Endometrial microvascular endothelial cells (primary cell): ENCODE measurements around the gene ACVRL1. TPM values are rescaled to one million over a fixed set of nuclear protein-coding genes. Genes with fewer than 3 reads are reported as not detected.

ENCODE experiments used
- in situ Hi-C: cut with HindIII; loops from 2 replicates; pipeline ENCODE4 v1.10.0; 2017; ENCODE audit warnings: low sequenced_read_pairs, low pct_unique_long_range_greater_than_20kb; ENCODE audit errors: inconsistent ontology term
- total RNA-seq: library from RNA; depleted of rRNA; stranded (reverse); fragments of >200 nt; gene quantifications from one replicate; pipeline ENCODE4 v1.2.3, GENCODE V29; 2015; ENCODE audit errors: inconsistent ontology term

ACVRL1 gene
- total RNA-seq, 1 donor from 2014 or later = 415 TPM

- in situ Hi-C loops = no loop called here
Observed at GRCh38 chr12:51926064-51926632, 18.8 kb downstream of the ACVRL1 start.

- in situ Hi-C loops = no loop called here
Observed at GRCh38 chr12:51926718-51927117, 19.4 kb downstream of the ACVRL1 start.

- in situ Hi-C loops = no loop called here
Observed at GRCh38 chr12:51932218-51933076, 25.1 kb downstream of the ACVRL1 start.

GRCh38 chr12:51934080-51934479 is 26.8 kb downstream of the ACVRL1 start:
- in situ Hi-C loops = no loop called here

- in situ Hi-C loops = no loop called here
Observed at GRCh38 chr12:51937926-51938325, 30.6 kb downstream of the ACVRL1 start.

GRCh38 chr12:51938726-51939125 is 31.4 kb downstream of the ACVRL1 start:
- in situ Hi-C loops = no loop called here

GRCh38 chr12:51941011-51941581 is 33.8 kb downstream of the ACVRL1 start:
- in situ Hi-C loops = no loop called here

GRCh38 chr12:51941604-51942003 is 34.3 kb downstream of the ACVRL1 start:
- in situ Hi-C loops = no loop called here

GRCh38 chr12:51942056-51942455 is 34.8 kb downstream of the ACVRL1 start:
- in situ Hi-C loops = no loop called here

- in situ Hi-C loops = no loop called here
Observed at GRCh38 chr12:51942501-51943000, 35.2 kb downstream of the ACVRL1 start.

GRCh38 chr12:51943346-51943745 is 36.0 kb downstream of the ACVRL1 start:
- in situ Hi-C loops = no loop called here

- in situ Hi-C loops = no loop called here
Observed at GRCh38 chr12:51944608-51945233, 37.4 kb downstream of the ACVRL1 start.

- in situ Hi-C loops = no loop called here
Observed at GRCh38 chr12:51947246-51947996, 40.1 kb downstream of the ACVRL1 start.

GRCh38 chr12:51948066-51948465 is 40.8 kb downstream of the ACVRL1 start:
- in situ Hi-C loops = no loop called here

GRCh38 chr12:51949342-51950030 is 42.2 kb downstream of the ACVRL1 start:
- in situ Hi-C loops = no loop called here

GRCh38 chr12:51950682-51951198 is 43.4 kb downstream of the ACVRL1 start:
- in situ Hi-C loops = no loop called here

GRCh38 chr12:51951199-51951842 is 44.0 kb downstream of the ACVRL1 start, which contains the start of gene ACVR1B:
ACVR1B (plus strand) TSS chr12:51951699; CDS start chr12:51951744, 45 bp downstream.
- in situ Hi-C loops = no loop called here
